SH-SY5Y (cell line): ENCODE results near the gene RNU2-1.
"Not testable (repeated sequence)": the region's sequence is repeated elsewhere in the genome, so short reads cannot be mapped to it uniquely, and the experiment has no call there.

Experiments used
- GATA2 ChIP-seq: IDR thresholded peaks from 2 replicates; pipeline ENCODE4 v1.6.1; 2011; ENCODE audit warnings: mild to moderate bottlenecking, low read depth, low read length
- GATA3 ChIP-seq: IDR thresholded peaks from 2 replicates; pipeline ENCODE4 v1.6.1; 2011; ENCODE audit warnings: low read depth, mild to moderate bottlenecking, low read length, moderate library complexity

The RNU2-1 gene

DNA sequence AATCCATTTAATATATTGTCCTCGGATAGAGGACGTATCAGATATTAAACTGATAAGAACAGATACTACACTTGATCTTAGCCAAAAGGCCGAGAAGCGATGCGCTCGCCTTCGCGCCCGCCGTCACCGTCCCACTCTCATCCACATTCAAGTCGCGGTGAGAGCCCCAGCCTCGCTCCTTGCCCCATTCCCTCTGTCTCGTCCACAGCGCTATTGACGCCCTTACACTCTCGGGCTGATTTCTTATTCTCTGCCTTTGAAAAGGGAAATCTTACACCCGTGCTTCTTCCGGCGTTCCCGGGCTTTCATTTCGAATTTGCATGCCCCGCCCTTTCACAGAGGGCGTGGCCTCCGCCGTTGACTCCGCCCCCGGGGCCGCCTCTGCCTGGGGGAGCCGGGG is at the start of gene RNU2-1:
RNU2-1 (minus strand) TSS at position 101 of the 400 bp plus-strand sequence.
- TF ChIP-seq GATA3, GATA2: not testable (repeated sequence)

GRCh38 chr17:43228020-43228782 is 5.6 kb downstream of the RNU2-1 start, which contains the start of gene CCDC200:
CCDC200 (minus strand) TSS chr17:43228623; CDS start chr17:43228554, 69 bp downstream.
- TF ChIP-seq GATA3, GATA2: not testable (repeated sequence)

GRCh38 chr17:43226393-43226792 is 7.4 kb downstream of the RNU2-1 start:
- no peak for TF ChIP-seq GATA3
- no peak for TF ChIP-seq GATA2

DNA sequence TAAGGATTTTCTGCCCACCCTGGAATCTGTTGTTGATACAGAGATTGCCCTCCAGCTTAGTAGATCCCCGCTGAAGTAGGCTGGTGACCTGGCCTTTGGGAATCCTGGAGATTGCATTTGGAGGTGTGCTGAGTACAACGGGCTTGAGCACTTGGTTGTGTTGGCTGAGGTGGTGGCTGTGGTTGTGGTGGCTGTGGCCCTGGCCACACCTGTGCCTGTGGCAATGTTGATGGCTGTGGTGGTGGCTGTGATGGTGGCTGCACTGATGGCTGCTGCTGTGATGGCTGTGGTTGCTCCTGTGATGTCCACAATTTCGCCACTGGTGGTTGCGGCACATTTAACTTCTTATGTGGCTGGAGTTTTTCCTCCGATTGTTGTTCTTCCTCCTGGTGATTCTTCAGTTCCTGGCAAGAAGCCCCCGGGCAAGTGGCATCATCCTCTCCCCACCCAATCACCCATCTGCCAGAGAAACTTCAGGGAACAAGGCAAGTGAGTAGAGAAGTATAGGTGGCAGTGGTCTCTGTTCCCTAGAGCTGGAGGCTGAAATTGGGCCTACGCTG is 9.6 kb downstream of the RNU2-1 start:
- TF ChIP-seq GATA2, result no peak

- TF ChIP-seq GATA2 (no peak), GATA3 (no peak)
Observed at GRCh38 chr17:43220511-43221125, 13.2 kb downstream of the RNU2-1 start.

DNA sequence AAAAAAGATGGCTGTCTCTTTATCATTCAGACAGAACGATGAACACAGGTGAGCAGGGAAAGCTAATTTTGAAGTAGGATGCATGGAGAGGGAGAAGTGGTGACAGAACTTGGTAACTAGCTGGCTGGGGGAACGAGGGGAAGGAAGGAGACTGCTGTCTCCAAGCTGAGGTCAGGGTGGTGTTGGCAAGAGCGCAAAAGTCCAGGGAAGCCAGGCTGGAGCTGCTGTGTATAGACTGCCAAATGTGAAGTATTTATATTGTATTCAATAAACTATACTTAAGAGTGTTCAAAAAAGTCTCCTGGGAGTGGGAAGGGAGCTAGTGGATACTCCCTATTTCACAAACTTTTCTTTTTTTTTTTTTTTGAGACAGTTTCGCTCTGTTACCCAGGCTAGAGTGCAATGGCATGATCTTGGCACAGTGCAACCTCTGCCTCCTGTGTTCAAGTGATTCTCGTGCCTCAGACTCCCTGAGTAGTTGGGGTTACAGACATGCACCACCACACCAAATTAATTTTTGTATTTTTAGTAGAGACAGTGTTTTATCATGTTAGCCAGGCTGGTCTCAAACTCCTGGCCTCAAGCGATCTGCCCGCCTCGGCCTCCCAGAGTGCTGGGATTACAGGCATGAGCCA is 13.9 kb downstream of the RNU2-1 start:
- TF ChIP-seq GATA3, result no peak
- no peak for TF ChIP-seq GATA2

DNA sequence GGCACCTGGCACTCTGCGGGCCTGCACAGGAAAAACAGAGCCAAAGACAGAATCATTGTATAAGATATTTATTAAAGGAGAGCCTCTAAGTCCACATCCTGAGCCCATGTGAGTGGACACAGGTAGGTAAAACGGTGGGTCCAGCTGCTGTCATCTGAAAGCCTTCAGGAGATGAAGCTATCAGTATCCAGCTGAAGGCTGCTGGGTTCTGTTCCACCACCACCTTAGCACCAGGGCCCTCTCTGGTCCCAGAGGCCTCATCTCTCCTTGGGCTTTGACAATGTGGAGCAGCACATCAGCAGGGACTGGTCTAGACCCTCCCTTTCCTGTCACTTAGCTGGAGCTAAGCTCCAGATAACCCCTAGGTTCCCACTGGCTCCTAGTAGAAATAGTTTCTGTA is 14.8 kb downstream of the RNU2-1 start:
- TF ChIP-seq GATA2 (no peak), GATA3 (no peak)

GRCh38 chr17:43217614-43218087 is 16.1 kb downstream of the RNU2-1 start:
- no peak for TF ChIP-seq GATA2
- no peak for TF ChIP-seq GATA3

GRCh38 chr17:43216762-43217613 is 16.8 kb downstream of the RNU2-1 start:
- TF ChIP-seq GATA3, result no peak
- no peak for TF ChIP-seq GATA2

DNA sequence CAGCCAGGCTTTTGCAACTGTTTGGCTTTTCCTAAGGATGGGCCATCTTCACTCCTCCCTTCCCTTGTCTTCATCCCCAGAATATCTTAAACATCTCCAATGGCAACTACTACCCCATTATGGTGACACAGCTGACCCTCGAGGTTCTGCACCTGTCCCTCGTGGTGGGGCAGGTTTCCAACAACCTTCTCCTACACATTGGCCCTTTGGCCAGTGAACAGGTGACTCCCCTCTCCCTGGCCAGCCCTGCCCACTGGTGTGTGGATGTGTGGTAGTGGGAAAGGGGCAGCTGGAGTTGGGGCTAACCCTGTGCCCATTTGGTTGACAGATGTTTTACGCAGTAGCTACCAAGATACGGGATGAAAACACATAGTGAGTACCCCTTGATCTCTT is 17.4 kb downstream of the RNU2-1 start:
- TF ChIP-seq GATA2 (no peak), GATA3 (no peak)

GRCh38 chr17:43215341-43215740 is 18.4 kb downstream of the RNU2-1 start:
- TF ChIP-seq GATA2, result no peak
- no peak for TF ChIP-seq GATA3

- no peak for TF ChIP-seq GATA3
- no peak for TF ChIP-seq GATA2
Observed at GRCh38 chr17:43213545-43213944, 20.2 kb downstream of the RNU2-1 start.

DNA sequence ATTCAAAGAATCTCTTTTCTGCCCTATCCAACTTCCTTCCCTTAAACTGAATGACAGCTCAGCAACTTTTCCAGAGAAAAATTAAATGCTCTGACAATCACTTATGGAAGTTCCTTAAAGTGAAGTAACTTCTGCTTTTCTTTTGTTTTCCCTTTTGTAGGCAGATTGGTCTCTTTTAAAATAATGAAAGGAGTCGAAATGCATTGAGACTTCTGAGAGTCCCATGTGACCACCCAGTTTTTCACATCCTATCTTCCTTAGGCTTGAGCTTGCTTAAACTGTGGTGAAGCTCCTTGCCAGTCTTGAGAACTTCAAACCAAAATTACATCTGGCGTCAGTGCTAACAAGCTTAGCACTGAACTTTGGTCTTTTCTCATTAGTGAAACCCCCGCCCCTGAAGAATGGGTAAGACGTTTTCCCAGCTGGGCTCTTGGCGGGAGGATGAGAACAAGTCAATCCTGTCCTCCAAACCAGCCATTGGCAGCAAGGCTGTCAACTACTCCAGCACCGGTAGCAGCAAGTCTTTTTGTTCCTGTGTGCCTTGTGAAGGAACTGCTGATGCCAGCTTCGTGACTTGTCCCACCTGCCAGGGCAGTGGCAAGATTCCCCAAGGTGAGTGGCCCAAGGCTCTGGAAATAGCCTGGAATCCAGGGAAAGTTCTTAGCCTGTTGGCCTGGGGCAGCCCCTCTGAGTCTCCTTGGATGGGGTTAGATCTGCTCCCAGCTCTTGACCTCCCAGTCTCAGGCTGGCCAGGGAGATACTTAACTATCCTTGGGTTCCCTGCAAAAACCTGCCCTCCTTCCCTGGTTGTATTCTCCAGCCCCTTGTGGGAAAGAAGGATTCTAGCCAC is 20.9 kb downstream of the RNU2-1 start:
- no peak for TF ChIP-seq GATA2
- TF ChIP-seq GATA3, result no peak
